Measurements from ENCODE around the gene OR52E1.
"Not testable (repeated sequence)": the region's sequence is repeated elsewhere in the genome, so short reads cannot be mapped to it uniquely, and the experiment has no call there.

OR52E1 gene

DNA sequence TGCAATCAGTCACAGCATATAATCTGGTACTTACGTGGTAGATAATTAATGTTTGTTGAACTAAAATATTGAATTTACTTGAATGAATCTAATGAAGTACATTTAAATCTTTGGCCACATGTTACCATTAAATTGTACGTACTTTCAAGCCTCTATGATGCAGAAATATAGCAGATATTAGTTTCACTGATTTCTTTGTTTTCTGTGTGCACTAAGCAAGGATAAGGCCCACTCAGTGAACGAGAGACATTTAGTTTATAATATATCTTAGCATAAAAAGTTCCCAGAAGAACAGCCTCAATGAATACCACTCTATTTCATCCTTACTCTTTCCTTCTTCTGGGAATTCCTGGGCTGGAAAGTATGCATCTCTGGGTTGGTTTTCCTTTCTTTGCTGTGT, at the start of gene OR52E1:
OR52E1 (plus strand) TSS at position 301 of the 400 bp plus-strand sequence.
- TF ChIP-seq JUND (IDR thresholded peaks at IDR 0.05; ENCODE audit: low read depth), result no peak
- DNase-seq (ENCODE audit: low read depth in 1 of 2, low spot score in 1 of 2), result no peak
- in situ Hi-C loops (cut with HindIII; ENCODE audit: low pct_unique_long_range_greater_than_20kb, low sequenced_read_pairs), result no loop called here

DNA sequence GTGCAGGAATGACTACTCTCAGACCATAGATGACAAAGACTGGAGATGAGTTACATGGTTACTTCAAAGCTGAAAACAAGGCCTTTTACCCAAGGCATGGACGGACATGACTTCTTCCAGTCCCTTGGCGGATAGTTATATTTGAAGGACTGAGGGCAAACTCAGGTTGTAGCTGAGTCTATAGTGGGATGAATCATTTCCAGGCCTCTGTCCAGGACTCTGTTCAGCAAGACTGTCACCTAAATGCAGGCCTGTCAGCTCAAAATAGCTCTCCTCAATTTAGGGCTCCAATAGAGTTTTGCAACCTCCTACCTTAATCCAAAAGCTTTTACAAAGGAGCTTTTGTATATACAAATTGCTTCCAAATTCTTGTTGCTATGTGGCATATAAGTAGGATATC, 47.4 kb upstream of the OR52E1 start:
- no peak for TF ChIP-seq JUND (IDR thresholded peaks at IDR 0.05; ENCODE audit: low read depth)
- no peak for DNase-seq (ENCODE audit: low read depth in 1 of 2, low spot score in 1 of 2)
- in situ Hi-C loops (cut with HindIII; ENCODE audit: low pct_unique_long_range_greater_than_20kb, low sequenced_read_pairs), result no loop called here

DNA sequence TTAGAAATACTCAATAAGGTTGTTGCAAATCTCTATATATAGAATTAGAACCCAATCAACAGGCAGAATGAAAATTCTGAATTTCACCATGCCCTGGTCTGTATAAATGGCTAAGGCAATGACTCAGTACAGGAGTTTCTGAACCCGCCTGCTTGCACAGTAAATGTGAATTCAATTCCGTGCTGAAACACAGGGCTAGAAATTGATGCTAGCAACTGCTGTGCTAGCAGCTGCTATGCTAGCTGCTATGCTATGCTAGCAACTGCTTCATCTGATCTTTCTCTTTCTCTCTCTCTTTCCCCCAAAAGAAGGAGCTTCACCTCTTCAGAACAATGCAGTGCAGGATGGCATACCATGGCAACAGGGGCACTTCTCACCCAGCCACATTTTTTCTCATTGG, 32.7 kb upstream of the OR52E1 start:
- no peak for TF ChIP-seq JUND (IDR thresholded peaks at IDR 0.05; ENCODE audit: low read depth)
- DNase-seq (ENCODE audit: low read depth in 1 of 2, low spot score in 1 of 2), result no peak
- in situ Hi-C loops (cut with HindIII; ENCODE audit: low pct_unique_long_range_greater_than_20kb, low sequenced_read_pairs), result no loop called here

DNA sequence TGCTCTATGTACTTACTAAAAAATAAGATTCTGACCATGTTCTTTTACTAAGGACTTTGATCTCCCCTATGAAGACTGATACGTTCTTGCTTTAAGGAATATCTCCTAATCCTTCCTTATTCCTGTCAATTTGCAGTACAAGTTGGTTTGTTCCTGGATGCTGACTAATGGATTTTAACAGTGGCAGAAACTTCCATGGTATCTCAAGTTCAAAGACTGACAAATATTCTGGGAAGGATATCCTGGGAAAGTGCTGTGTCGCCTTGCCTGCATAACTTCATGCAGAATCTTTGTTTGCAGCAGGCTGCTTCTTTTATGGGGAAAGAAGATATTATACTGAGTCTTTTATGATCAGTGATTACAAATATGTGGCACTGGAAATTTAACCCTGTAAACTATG, 31.4 kb upstream of the OR52E1 start:
- TF ChIP-seq JUND (IDR thresholded peaks at IDR 0.05; ENCODE audit: low read depth), result no peak
- in situ Hi-C loops (cut with HindIII; ENCODE audit: low pct_unique_long_range_greater_than_20kb, low sequenced_read_pairs), result no loop called here
- no peak for DNase-seq (ENCODE audit: low read depth in 1 of 2, low spot score in 1 of 2)

DNA sequence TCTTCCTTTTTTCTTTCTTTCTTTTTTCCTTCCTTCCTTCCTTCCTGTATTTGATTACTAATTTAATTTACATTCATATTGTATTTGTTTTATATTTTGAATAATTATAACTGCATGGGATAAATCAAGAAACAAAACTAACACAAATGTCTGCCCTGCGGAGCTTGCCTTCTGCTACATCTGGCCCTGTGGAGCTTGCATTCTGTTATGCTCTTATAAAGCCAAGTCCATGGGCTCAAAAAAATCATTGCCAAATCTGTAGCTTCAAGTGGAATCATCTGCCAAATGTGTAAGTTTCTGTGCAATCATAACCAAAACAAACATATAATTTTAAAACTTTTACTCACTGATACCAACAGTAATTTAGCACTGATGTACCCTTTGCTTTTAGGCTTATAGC, 31.0 kb upstream of the OR52E1 start:
- DNase-seq (ENCODE audit: low read depth in 1 of 2, low spot score in 1 of 2), result no peak
- in situ Hi-C loops (cut with HindIII; ENCODE audit: low pct_unique_long_range_greater_than_20kb, low sequenced_read_pairs), result no loop called here
- no peak for TF ChIP-seq JUND (IDR thresholded peaks at IDR 0.05; ENCODE audit: low read depth)

DNA sequence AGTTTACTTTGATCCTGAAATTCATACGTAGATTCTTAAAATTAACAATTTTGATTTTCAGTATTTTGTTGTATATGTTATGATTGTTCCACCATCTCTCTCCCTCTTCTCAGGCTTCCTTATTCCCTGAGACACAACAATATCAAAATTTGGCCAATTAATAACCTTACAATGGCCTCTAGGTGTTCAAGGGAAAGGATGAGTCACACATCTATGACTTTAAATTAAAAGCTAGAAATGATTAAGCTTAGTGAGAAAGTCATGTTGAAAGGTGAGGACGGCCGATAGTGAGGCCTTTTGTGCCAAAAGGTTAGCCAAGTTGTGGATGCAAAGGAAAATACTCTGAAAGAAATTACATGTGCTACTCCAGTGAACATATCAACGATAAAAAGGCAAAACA, 28.5 kb upstream of the OR52E1 start:
- TF ChIP-seq JUND (IDR thresholded peaks at IDR 0.05; ENCODE audit: low read depth), result no peak
- in situ Hi-C loops (cut with HindIII; ENCODE audit: low pct_unique_long_range_greater_than_20kb, low sequenced_read_pairs), result no loop called here
- no peak for DNase-seq (ENCODE audit: low read depth in 1 of 2, low spot score in 1 of 2)

DNA sequence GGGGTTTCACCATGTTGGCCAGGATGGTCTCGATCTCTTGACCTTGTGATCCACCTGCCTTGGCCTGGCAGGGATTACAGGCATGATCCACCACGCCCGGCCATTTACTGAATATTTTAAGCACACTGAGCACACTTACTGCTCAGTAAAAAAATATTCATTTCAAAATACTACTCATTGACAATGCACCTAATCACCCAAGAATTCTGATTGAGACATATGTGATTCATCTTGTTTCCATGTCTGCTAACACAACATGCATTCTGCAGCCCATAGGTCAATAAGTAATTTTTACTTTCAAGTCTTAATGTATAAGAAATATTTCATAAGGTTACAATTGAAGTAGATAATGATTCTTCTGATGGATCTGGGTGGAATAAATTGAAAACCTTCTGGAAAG, 27.3 kb upstream of the OR52E1 start:
- in situ Hi-C loops (cut with HindIII; ENCODE audit: low pct_unique_long_range_greater_than_20kb, low sequenced_read_pairs), result no loop called here
- no peak for DNase-seq (ENCODE audit: low read depth in 1 of 2, low spot score in 1 of 2)
- TF ChIP-seq JUND (IDR thresholded peaks at IDR 0.05; ENCODE audit: low read depth), result no peak

DNA sequence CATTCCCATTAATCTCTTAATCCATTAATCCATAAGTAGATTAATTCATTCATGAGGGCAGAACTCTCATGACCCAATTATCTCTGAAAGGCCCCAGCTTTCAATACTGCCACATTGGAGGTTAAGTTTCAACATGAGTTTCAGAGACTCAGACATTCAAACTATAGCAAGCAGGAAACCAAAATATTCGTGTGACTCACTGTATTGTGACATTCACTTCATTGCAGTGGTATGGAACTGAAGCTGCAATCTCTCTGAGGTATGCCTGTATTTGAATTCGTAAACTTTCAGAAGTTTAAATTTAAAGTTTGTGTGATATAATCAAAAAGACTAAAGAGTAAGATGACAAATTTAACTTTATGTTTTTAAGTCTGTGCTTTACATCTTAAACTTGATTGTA, 26.0 kb upstream of the OR52E1 start:
- no peak for TF ChIP-seq JUND (IDR thresholded peaks at IDR 0.05; ENCODE audit: low read depth)
- no peak for DNase-seq (ENCODE audit: low read depth in 1 of 2, low spot score in 1 of 2)
- in situ Hi-C loops (cut with HindIII; ENCODE audit: low pct_unique_long_range_greater_than_20kb, low sequenced_read_pairs), result no loop called here

DNA sequence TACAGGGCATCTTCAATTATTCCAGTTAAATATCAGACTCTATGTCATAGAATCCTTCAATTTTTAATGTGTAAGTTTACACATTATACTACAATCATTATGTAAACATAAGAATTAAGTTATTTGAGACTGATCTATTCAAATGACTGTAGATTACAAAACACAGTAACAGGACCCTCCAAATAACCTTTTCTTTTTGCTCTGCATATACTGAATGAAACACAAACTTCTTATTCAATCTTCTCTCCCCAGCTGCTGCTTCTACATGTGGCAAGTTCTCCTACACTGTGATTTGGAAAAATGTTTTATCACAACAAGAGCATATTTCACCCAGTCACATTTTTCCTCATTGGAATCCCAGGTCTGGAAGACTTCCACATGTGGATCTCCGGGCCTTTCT, 23.1 kb upstream of the OR52E1 start, which contains the start of gene OR52J3:
OR52J3 (plus strand) TSS at position 301 of the 400 bp plus-strand sequence; CDS start at position 301, 0 bp downstream.
- in situ Hi-C loops (cut with HindIII; ENCODE audit: low pct_unique_long_range_greater_than_20kb, low sequenced_read_pairs), result no loop called here
- TF ChIP-seq JUND (IDR thresholded peaks at IDR 0.05; ENCODE audit: low read depth), result no peak
- no peak for DNase-seq (ENCODE audit: low read depth in 1 of 2, low spot score in 1 of 2)

DNA sequence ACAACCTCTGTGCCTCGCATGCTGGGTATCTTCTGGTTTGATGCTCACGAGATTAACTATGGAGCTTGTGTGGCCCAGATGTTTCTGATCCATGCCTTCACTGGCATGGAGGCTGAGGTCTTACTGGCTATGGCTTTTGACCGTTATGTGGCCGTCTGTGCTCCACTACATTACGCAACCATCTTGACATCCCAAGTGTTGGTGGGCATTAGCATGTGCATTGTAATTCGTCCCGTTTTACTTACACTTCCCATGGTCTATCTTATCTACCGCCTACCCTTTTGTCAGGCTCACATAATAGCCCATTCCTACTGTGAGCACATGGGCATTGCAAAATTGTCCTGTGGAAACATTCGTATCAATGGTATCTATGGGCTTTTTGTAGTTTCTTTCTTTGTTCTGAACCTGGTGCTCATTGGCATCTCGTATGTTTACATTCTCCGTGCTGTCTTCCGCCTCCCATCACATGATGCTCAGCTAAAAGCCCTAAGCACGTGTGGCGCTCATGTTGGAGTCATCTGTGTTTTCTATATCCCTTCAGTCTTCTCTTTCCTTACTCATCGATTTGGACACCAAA, 22.5 kb upstream of the OR52E1 start:
- TF ChIP-seq JUND (IDR thresholded peaks at IDR 0.05; ENCODE audit: low read depth), result no peak
- in situ Hi-C loops (cut with HindIII; ENCODE audit: low pct_unique_long_range_greater_than_20kb, low sequenced_read_pairs), result no loop called here
- no peak for DNase-seq (ENCODE audit: low read depth in 1 of 2, low spot score in 1 of 2)

DNA sequence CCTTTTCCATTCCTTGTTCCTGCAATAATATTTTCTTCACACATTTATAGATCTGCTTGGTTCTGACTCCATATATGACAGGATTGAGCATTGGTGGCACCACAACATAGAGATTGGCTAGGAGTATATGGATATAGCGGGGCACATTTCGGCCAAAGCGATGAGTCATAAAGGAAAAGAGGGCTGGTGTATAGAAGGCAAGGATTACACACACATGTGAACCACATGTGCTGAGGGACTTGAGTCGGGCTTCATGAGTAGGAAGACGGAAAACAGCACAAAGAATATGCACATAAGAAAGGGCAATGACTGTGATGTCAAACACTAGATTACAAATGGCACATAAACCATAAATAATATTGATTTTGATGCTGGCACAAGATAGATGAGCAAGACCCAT, 10.7 kb upstream of the OR52E1 start:
- in situ Hi-C loops (cut with HindIII; ENCODE audit: low pct_unique_long_range_greater_than_20kb, low sequenced_read_pairs), result not testable (repeated sequence)

DNA sequence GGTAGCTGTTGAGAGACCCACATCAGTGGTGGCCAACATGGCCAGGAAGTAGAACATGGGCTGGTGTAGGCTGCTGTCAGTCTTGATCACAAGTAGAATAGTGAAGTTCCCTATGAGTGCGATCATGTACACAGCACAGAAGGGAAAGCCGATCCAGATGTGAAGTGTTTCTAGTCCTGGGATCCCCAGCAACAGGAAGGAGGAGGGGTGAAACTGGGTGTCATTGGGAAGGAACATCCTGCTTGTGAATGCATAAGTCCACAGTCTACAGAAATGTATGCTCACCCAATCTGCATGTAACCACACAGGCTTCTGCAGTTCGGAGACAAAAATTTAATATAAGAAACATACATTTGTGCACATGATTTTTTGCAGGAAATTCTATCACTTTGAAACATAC, 10.0 kb upstream of the OR52E1 start, which contains the start of gene OR52E2:
OR52E2 (minus strand) TSS at position 237 of the 400 bp plus-strand sequence; CDS start at position 237, 0 bp downstream.
- DNase-seq (ENCODE audit: low read depth in 1 of 2, low spot score in 1 of 2), result no peak
- TF ChIP-seq JUND (IDR thresholded peaks at IDR 0.05; ENCODE audit: low read depth), result no peak
- in situ Hi-C loops (cut with HindIII; ENCODE audit: low pct_unique_long_range_greater_than_20kb, low sequenced_read_pairs), result no loop called here

More for the DNA sequence above, 10.7 kb upstream of the OR52E1 start:
- DNase-seq (ENCODE audit: low read depth in 1 of 2, low spot score in 1 of 2), result not testable (repeated sequence)

DNA sequence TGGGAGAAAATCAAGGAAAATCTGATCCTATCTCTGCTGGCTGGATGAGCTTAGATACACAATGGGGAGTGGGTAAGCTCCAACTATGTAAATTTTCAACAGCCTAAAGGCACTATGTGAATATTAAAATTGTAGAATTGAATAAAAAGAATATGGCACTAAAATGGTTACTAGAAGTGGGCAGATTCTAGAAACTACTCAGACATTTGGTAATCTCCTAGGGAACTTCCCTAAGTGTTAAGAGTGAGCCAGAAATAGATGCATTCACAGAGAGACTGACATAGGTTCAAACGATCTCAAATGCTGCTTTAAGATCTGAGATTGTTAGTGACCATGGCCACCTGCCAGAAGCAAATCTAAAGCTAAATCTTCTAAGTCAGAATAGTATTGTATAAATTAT, 4.3 kb upstream of the OR52E1 start:
- in situ Hi-C loops (cut with HindIII; ENCODE audit: low pct_unique_long_range_greater_than_20kb, low sequenced_read_pairs), result no loop called here

DNA sequence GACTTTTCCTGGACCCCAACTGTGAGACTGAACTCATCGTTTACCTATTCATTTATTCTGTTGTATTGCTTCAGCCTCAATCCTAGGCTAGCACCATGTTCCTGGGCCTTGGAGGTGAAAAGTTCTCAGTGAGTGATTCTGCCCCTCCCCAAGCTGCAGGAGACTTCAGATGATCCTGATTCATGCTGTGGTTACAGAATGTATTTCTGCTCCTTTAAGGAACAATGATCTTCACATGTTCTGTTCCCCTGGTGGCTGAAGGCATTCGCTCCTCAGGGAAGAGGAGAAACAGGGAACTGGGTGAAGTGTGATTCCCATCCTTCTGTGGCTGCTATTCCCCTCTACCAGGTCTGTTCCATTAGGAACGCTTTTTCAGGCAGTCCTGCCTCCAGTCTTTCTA, 2.4 kb downstream of the OR52E1 start:
- no peak for TF ChIP-seq JUND (IDR thresholded peaks at IDR 0.05; ENCODE audit: low read depth)
- in situ Hi-C loops (cut with HindIII; ENCODE audit: low pct_unique_long_range_greater_than_20kb, low sequenced_read_pairs), result no loop called here
- no peak for DNase-seq (ENCODE audit: low read depth in 1 of 2, low spot score in 1 of 2)

More for the DNA sequence above, 4.3 kb upstream of the OR52E1 start:
- no peak for TF ChIP-seq JUND (IDR thresholded peaks at IDR 0.05; ENCODE audit: low read depth)
- no peak for DNase-seq (ENCODE audit: low read depth in 1 of 2, low spot score in 1 of 2)

Data from T47D (cell line).